ENCODE measurements around the gene RASA3. TPM values are rescaled to one million over a fixed set of nuclear protein-coding genes. Genes with fewer than 3 reads are reported as not detected.

RASA3 gene
- total and polyA plus RNA-seq, 2 of the 4 experiments (the other 2 are of a cell fraction) = 21.0 to 31.4 TPM

- no peak overlapping the region for H2AK9ac ChIP-seq (replicated peaks; ENCODE audit: low read depth, low read length, poor library complexity)
- no peak overlapping the region for H4K91ac ChIP-seq (ENCODE audit: insufficient read depth, low read depth, low read length)
- H2BK15ac ChIP-seq (ENCODE audit: low read depth, low read length) = no peak overlapping the region
- H3K4ac ChIP-seq (ENCODE audit: low read depth, low read length) = no peak overlapping the region
- ATAC-seq (ENCODE audit: low read depth) = no peak
- no peak overlapping the region for H3K4me3 ChIP-seq (ENCODE audit: insufficient read depth, low read depth, low read length)
- no peak overlapping the region for H3K9ac ChIP-seq (ENCODE audit: low read depth, low read length)
- in situ Hi-C loops (cut with MboI; ENCODE audit: low sequenced_read_pairs) = no loop called here
- intact Hi-C loops (cut with micrococcal nuclease) = no loop called here
- H3K23ac ChIP-seq (ENCODE audit: low read depth, low read length) = no peak overlapping the region
- no peak overlapping the region for H3K27ac ChIP-seq (ENCODE audit: insufficient read depth, low read length)
- H3K27me3 ChIP-seq (ENCODE audit: control insufficient read depth, insufficient read depth, low read length) = no peaks in the 10 kb centered on the region
- CTCF ChIA-PET = no interaction called here
- no peak overlapping the region for H3K14ac ChIP-seq (replicated peaks; ENCODE audit: low read depth, low read length)
- no peak overlapping the region; the same call in 1 of the 2 replicates for H4K5ac ChIP-seq (ENCODE audit: low read depth, low read length)
- no peak overlapping the region for H2BK120ac ChIP-seq (ENCODE audit: low read depth, low read length)
- DNase-seq = no peak
- dilution Hi-C loops (cut with HindIII; ENCODE audit: low sequenced_read_pairs, unreplicated experiment) = no loop called here
- no peak overlapping the region for H3K56ac ChIP-seq (ENCODE audit: extremely low read depth, insufficient read depth, low read length)
- no peaks in the 10 kb centered on the region; the same call in 1 of the 2 replicates for H3K9me3 ChIP-seq (ENCODE audit: control insufficient read depth, insufficient read depth, low read length)
- 97% methylated on average over 4 of the region's 11 CpGs; no CpG with 5 or more reads in 1 of the 2 experiments for WGBS, 2 experiments (ENCODE audit: extremely low coverage in 2 of 2, insufficient read length in 1 of 2)
- no peak overlapping the region for H2AK5ac ChIP-seq (ENCODE audit: low read depth, low read length)
- H2BK5ac ChIP-seq (ENCODE audit: low read depth, low read length, poor library complexity, severe bottlenecking) = no peak overlapping the region
- TF ChIP-seq, protein P1, sequence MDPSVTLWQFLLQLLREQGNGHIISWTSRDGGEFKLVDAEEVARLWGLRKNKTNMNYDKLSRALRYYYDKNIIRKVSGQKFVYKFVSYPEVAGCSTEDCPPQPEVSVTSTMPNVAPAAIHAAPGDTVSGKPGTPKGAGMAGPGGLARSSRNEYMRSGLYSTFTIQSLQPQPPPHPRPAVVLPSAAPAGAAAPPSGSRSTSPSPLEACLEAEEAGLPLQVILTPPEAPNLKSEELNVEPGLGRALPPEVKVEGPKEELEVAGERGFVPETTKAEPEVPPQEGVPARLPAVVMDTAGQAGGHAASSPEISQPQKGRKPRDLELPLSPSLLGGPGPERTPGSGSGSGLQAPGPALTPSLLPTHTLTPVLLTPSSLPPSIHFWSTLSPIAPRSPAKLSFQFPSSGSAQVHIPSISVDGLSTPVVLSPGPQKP (IDR thresholded peaks at IDR 0.05; ENCODE audit: borderline replicate concordance, low read depth, low read length) = no peak
- TF ChIP-seq SMC3 (IDR thresholded peaks at IDR 0.05; ENCODE audit: low read depth, low read length) (no peak), CTCF (conservative IDR thresholded peaks at IDR 0.05; ENCODE audit: low read depth, low read length) (no peak), BHLHE40 (IDR thresholded peaks at IDR 0.05; ENCODE audit: low read depth, low read length) (no peak), NFE2L2 (IDR thresholded peaks at IDR 0.05; ENCODE audit: low read depth, low read length) (no peak), MAFK (IDR thresholded peaks at IDR 0.05; ENCODE audit: low read depth, low read length) (no peak), CEBPB (IDR thresholded peaks at IDR 0.05; ENCODE audit: low read depth, low read length) (no peak), CHD1 (IDR thresholded peaks at IDR 0.05; ENCODE audit: low read depth, low read length) (no peak), POLR2A (IDR thresholded peaks at IDR 0.05; ENCODE audit: low read depth, low read length) (no peak), RFX5 (IDR thresholded peaks at IDR 0.05; ENCODE audit: low read depth, low read length) (no peak), MAZ (IDR thresholded peaks at IDR 0.05; ENCODE audit: borderline replicate concordance, low read depth, low read length) (no peak), RCOR1 (IDR thresholded peaks at IDR 0.05; ENCODE audit: insufficient replicate concordance, low read length) (no peak), RAD21 (IDR thresholded peaks at IDR 0.05; ENCODE audit: low read length) (no peak)
- TF ChIP-seq, protein P2, sequence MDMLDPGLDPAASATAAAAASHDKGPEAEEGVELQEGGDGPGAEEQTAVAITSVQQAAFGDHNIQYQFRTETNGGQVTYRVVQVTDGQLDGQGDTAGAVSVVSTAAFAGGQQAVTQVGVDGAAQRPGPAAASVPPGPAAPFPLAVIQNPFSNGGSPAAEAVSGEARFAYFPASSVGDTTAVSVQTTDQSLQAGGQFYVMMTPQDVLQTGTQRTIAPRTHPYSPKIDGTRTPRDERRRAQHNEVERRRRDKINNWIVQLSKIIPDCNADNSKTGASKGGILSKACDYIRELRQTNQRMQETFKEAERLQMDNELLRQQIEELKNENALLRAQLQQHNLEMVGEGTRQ (IDR thresholded peaks at IDR 0.05; ENCODE audit: low read depth, low read length) = no peak
- H2BK20ac ChIP-seq (ENCODE audit: low read depth, low read length) = no peak overlapping the region
- H3K18ac ChIP-seq (ENCODE audit: low read depth, low read length) = no peak overlapping the region
- no peak overlapping the region for H3K4me2 ChIP-seq (ENCODE audit: low read depth, low read length)
- peaks cover 3% of the 10 kb centered on the region for H3K4me1 ChIP-seq (ENCODE audit: control insufficient read depth, insufficient read depth, low read length)
- POLR2A ChIA-PET (ENCODE audit: unreplicated experiment) = interaction anchor here (1.0 kb wide), 1 partner anchor 25 kb away, joined by 3 read pairs; no protein-coding TSS in a partner anchor
- H3K9me1 ChIP-seq (ENCODE audit: insufficient read depth, low read length) = peaks cover 9% of the 10 kb centered on the region
- H4K8ac ChIP-seq (ENCODE audit: low read depth in 2 of 2, low read length in 2 of 2) = no peak overlapping the region
- H4K20me1 ChIP-seq (ENCODE audit: insufficient read depth, low read length) = peaks cover 48% of the 10 kb centered on the region
- H3K36me3 ChIP-seq (ENCODE audit: control insufficient read depth, insufficient read depth, low read length) = peaks cover 2% of the 10 kb centered on the region
- H2AFZ ChIP-seq (replicated peaks; ENCODE audit: low read length, poor library complexity) = no peak overlapping the region
- BruUV-seq (replicated peaks) = no TSS peak
- peaks cover 19 to 58% of the 10 kb centered on the region in 2 experiments for H3K79me1 ChIP-seq (ENCODE audit: low read depth in 1 of 2, low read length in 2 of 2)
Measured at GRCh38 chr13:114090476-114090875, 41.9 kb downstream of the RASA3 start.

Measured in IMR-90 (cell line).